COLO829 (cell line): ENCODE data around the gene RUNDC1.

Experiments
- DNase-seq: peaks from one replicate; pipeline ENCODE4 v3.0.0; 2012; ENCODE audit warnings: low spot score

Gene RUNDC1

GRCh38 chr17:43042025-43042628 is 61.8 kb downstream of the RUNDC1 start:
- DNase-seq: no peak
